Measurements from ENCODE around the gene STMN1. TPM values are rescaled to one million over a fixed set of nuclear protein-coding genes. Genes with fewer than 3 reads are reported as not detected.

The STMN1 gene
- total RNA-seq, 1 donor from 2014 or later, result 519 TPM

DNA sequence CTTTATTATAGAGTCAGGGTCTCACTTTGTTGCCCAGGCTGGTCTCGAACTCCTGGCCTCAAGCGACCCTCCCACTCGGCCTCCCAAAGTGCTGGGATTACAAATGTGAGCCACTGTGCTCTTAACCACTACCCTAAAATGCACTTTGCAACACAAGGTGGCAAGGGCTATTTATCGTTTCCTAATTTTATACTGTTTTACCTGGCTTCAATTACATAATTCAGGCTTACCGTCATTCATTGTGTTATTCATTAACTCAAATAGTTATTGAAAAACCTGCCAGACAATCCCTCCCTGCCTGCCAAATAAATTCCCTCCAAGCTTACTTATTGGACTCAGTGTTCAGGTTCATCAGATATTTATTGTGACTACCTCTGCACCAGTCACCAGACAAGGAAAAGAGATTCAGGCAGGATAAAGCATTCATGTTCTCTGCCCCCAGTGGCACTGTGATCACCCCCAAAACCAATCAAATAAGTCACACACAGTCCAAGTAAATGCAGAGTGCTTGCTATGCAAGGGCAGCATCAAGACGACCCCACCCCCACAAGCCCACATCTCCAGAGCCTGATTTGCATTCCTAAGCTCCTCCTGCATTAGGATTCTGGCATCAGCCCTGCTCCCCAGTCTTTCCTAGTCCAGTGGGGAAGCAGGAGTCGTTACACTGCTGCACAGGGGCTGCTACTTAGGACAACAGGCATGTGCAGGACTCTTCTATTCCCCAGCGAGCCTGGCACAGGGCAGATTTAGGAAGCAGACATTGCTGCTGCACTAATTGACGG lies 38.8 kb downstream of the STMN1 start:
- no peaks in the 10 kb centered on the region for H3K36me3 ChIP-seq
- H3K27ac ChIP-seq, result no peak overlapping the region
- H3K4me3 ChIP-seq, result no peak overlapping the region
- peak; percentile 58 for DNase-seq (ENCODE audit: low spot score)
- H3K27me3 Mint-ChIP-seq (ENCODE audit: insufficient read depth, low read depth), result peaks cover 8% of the 10 kb centered on the region
- peaks cover 26% of the 10 kb centered on the region for H3K4me1 ChIP-seq
- H3K4me1 Mint-ChIP-seq, result peaks cover 19% of the 10 kb centered on the region
- no peaks in the 10 kb centered on the region for H3K79me2 ChIP-seq (ENCODE audit: low read depth)
- no peaks in the 10 kb centered on the region for H3K9me3 ChIP-seq (ENCODE audit: low read depth)
- peaks cover 15% of the 10 kb centered on the region for H4K20me1 ChIP-seq (ENCODE audit: low read depth)
- H3K9me3 Mint-ChIP-seq, result no peaks in the 10 kb centered on the region
- no peak for TF ChIP-seq EZH2phosphoT487 (IDR thresholded peaks at IDR 0.05)
- TF ChIP-seq CTCF (IDR thresholded peaks at IDR 0.05), result no peak
- TF ChIP-seq EZH2 (IDR thresholded peaks at IDR 0.05), result no peak
- H2AFZ ChIP-seq (replicated peaks), result no peak overlapping the region
- no peak overlapping the region for H3K4me3 Mint-ChIP-seq
- no peaks in the 10 kb centered on the region for H3K27me3 ChIP-seq
- H3K4me2 ChIP-seq, result no peak overlapping the region
- H3K9ac ChIP-seq, result no peak overlapping the region
- peak overlapping the region; percentile 23 for H3K27ac Mint-ChIP-seq
- H3F3A ChIP-seq (ENCODE audit: low read depth), result peaks cover 22% of the 10 kb centered on the region
- peaks cover 9% of the 10 kb centered on the region for H3K36me3 Mint-ChIP-seq

DNA sequence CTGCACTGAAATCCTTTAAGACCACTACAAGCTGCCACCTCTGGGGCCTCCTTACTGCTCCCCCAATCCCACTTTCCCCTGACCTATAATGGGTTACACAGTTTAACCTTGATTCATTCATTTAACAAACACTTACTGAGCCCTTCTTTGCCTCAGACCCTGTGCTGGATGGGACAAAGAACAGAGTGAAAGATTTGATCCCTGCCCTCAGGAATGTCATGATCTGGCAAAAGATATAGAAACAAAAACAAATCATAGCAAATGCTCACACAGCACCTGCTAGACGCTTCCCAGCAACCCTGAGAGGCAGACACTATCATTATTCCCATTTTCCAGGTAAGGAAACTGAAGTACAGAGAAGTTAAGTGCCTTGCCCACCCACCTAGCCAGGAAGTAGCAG lies 39.9 kb downstream of the STMN1 start:
- Histone ChIP-seq H2AFZ (replicated peaks) (no peak overlapping the region), H3K36me3 (no peaks in the 10 kb centered on the region), H3K4me1 (peaks cover 27% of the 10 kb centered on the region), H3K27me3 (no peaks in the 10 kb centered on the region), H3K9ac (no peak overlapping the region), H4K20me1 (ENCODE audit: low read depth) (peaks cover 18% of the 10 kb centered on the region), H3K9me3 (ENCODE audit: low read depth) (no peaks in the 10 kb centered on the region), H3K4me2 (no peak overlapping the region), H3K4me3 (no peak overlapping the region), H3K79me2 (ENCODE audit: low read depth) (no peaks in the 10 kb centered on the region), H3K27ac (no peak overlapping the region), H3F3A (ENCODE audit: low read depth) (peaks cover 22% of the 10 kb centered on the region)
- no peak for DNase-seq (ENCODE audit: low spot score)
- peaks cover 20% of the 10 kb centered on the region for H3K4me1 Mint-ChIP-seq
- peaks cover 9% of the 10 kb centered on the region for H3K27me3 Mint-ChIP-seq (ENCODE audit: insufficient read depth, low read depth)
- H3K9me3 Mint-ChIP-seq, result no peaks in the 10 kb centered on the region
- no peak overlapping the region for H3K27ac Mint-ChIP-seq
- H3K36me3 Mint-ChIP-seq, result peaks cover 9% of the 10 kb centered on the region
- H3K4me3 Mint-ChIP-seq, result no peak overlapping the region
- TF ChIP-seq EZH2phosphoT487 (IDR thresholded peaks at IDR 0.05) (no peak), CTCF (IDR thresholded peaks at IDR 0.05) (no peak), EZH2 (IDR thresholded peaks at IDR 0.05) (no peak)

DNA sequence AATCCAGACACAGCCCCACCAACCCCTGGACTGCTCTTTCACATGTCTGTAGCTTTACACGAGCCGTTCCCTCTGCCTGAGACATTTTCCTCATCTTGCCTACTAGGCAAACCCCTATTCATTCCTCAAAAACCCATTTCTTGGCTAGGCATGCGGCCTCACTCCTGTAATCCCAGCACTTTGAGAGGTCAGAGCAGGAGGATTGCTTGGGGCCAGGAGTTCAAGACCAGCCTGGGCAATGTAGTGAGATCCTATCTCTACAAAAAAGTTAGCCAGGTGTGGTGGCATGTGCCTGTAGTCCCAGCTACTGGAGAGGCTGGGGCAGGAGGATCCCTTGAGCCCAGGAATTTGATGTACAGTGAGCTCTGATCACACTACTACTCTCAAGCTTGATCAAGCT lies 41.8 kb downstream of the STMN1 start:
- Histone ChIP-seq H3K9me3 (ENCODE audit: low read depth) (no peaks in the 10 kb centered on the region), H2AFZ (replicated peaks) (no peak overlapping the region), H3K4me3 (no peak overlapping the region), H3K9ac (no peak overlapping the region), H3K36me3 (no peaks in the 10 kb centered on the region), H3K27ac (no peak overlapping the region), H3F3A (ENCODE audit: low read depth) (peaks cover 9% of the 10 kb centered on the region), H3K4me1 (peaks cover 13% of the 10 kb centered on the region), H3K27me3 (no peaks in the 10 kb centered on the region), H3K79me2 (ENCODE audit: low read depth) (no peaks in the 10 kb centered on the region), H4K20me1 (ENCODE audit: low read depth) (peaks cover 8% of the 10 kb centered on the region), H3K4me2 (no peak overlapping the region)
- Mint-ChIP-seq H3K27me3 (ENCODE audit: insufficient read depth, low read depth) (peaks cover 11% of the 10 kb centered on the region), H3K4me3 (no peak overlapping the region), H3K36me3 (peaks cover 9% of the 10 kb centered on the region), H3K9me3 (no peaks in the 10 kb centered on the region), H3K27ac (no peak overlapping the region), H3K4me1 (peaks cover 24% of the 10 kb centered on the region)
- no peak for DNase-seq (ENCODE audit: low spot score)
- TF ChIP-seq EZH2phosphoT487 (IDR thresholded peaks at IDR 0.05) (no peak), EZH2 (IDR thresholded peaks at IDR 0.05) (no peak), CTCF (IDR thresholded peaks at IDR 0.05) (no peak)

Measured in neural progenitor cell (in vitro differentiated cells).